Measurements from ENCODE around the gene TNFAIP6.

TNFAIP6 gene

DNA sequence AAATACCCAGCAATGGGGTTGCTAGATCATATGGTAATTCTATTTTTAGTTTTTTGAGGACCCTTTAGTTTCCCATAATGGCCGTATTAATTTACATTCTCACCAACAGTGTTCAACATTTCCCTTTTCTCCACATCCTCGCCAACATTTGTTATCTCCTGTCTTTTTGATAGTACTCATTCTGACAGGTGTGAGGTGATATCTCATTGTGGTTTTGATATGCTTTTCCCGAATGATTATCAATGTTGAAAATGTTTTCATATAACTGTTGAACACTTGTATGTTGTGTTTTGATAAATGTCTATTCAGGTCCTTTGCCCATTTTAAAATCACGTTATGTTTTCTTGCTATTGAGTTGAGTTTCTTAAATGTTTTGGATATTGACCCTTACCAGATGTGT lies 46.5 kb downstream of the TNFAIP6 start (continued):
- TF ChIP-seq, protein P1, sequence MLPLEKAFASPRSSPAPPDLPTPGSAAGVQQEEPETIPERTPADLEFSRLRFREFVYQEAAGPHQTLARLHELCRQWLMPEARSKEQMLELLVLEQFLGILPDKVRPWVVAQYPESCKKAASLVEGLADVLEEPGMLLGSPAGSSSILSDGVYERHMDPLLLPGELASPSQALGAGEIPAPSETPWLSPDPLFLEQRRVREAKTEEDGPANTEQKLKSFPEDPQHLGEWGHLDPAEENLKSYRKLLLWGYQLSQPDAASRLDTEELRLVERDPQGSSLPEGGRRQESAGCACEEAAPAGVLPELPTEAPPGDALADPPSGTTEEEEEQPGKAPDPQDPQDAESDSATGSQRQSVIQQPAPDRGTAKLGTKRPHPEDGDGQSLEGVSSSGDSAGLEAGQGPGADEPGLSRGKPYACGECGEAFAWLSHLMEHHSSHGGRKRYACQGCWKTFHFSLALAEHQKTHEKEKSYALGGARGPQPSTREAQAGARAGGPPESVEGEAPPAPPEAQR (tag by site-specific recombination; IDR thresholded peaks at IDR 0.05) = no peak

DNA sequence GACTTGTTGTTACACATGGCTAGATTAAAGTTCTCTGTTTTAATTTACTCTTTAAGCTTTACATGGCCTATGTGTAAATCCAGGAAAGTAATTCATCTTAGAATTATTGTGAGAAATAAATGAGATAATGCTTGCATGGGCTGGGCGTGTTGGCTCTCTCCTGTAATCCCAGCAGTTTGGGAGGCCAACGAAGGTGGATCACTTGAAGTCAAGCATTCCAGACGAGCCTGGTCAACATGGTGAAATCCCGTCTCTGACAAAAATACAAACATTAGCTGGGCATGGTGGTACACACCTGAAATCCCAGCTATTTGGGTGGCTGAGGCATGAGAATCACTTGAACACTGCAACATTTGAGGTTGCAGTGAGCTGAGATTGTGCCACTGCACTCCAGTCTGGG lies 48.0 kb downstream of the TNFAIP6 start:
- no peak for TF ChIP-seq ZNF10 (tag by site-specific recombination; IDR thresholded peaks at IDR 0.05)
- TF ChIP-seq ZNF549 (tag by site-specific recombination; IDR thresholded peaks at IDR 0.05) = no peak
- TF ChIP-seq KLF9 (tag by site-specific recombination; IDR thresholded peaks at IDR 0.05; ENCODE audit: low read depth) = no peak
- no peak for TF ChIP-seq BCL11B (tag by site-specific recombination; IDR thresholded peaks at IDR 0.05; ENCODE audit: low read depth)
- no peak for TF ChIP-seq KLF16 (tag by site-specific recombination; IDR thresholded peaks at IDR 0.05)
- no peak for TF ChIP-seq ZNF302 (tag by site-specific recombination; IDR thresholded peaks at IDR 0.05; ENCODE audit: low read depth)
- no peak for TF ChIP-seq GLI4 (tag by site-specific recombination; IDR thresholded peaks at IDR 0.05)
- no peak for TF ChIP-seq ZNF623 (tag by site-specific recombination; IDR thresholded peaks at IDR 0.05)
- TF ChIP-seq SP3 (tag by site-specific recombination; IDR thresholded peaks at IDR 0.05) = no peak
- TF ChIP-seq ZNF394 (tag by site-specific recombination; IDR thresholded peaks at IDR 0.05; ENCODE audit: borderline replicate concordance) = no peak
- TF ChIP-seq ZNF202 (tag by site-specific recombination; IDR thresholded peaks at IDR 0.05; ENCODE audit: borderline replicate concordance) = no peak
- TF ChIP-seq ZXDB (tag by site-specific recombination; IDR thresholded peaks at IDR 0.05) = no peak
- TF ChIP-seq ZNF664 (tag by site-specific recombination; IDR thresholded peaks at IDR 0.05) = no peak
- no peak for TF ChIP-seq ZNF561 (tag by site-specific recombination; IDR thresholded peaks at IDR 0.05; ENCODE audit: borderline replicate concordance)
- no peak for TF ChIP-seq SCRT1 (tag by site-specific recombination; IDR thresholded peaks at IDR 0.05; ENCODE audit: borderline replicate concordance)
- no peak for TF ChIP-seq ZNF558 (tag by site-specific recombination; IDR thresholded peaks at IDR 0.05)
- no peak for TF ChIP-seq HOXA7 (CRISPR knock-in tag; IDR thresholded peaks at IDR 0.05; ENCODE audit: borderline replicate concordance)
- TF ChIP-seq ZNF701 (tag by site-specific recombination; IDR thresholded peaks at IDR 0.05) = no peak
- no peak for TF ChIP-seq TCF7L2 (IDR thresholded peaks at IDR 0.05; ENCODE audit: borderline replicate concordance, low read depth, low read length)
- ChIA-PET POLR2A (no interaction called here), CTCF (interaction anchor here (0.6 kb wide), 1 partner anchor 630 kb away, joined by 6 read pairs; no protein-coding TSS in a partner anchor)
- Histone ChIP-seq H3K9me3 (ENCODE audit: control insufficient read depth, insufficient read depth, low read depth, low read length) (no peaks in the 10 kb centered on the region), H3K4me3 (ENCODE audit: low read depth, low read length) (no peak overlapping the region), H3K36me3 (ENCODE audit: control insufficient read depth in 2 of 2, insufficient read depth in 1 of 2, low read length in 2 of 2) (no peaks in the 10 kb centered on the region), H3K27ac (ENCODE audit: extremely low read depth, low read depth, low read length) (no peak overlapping the region), H3K4me1 (ENCODE audit: control insufficient read depth, insufficient read depth, low read length) (no peaks in the 10 kb centered on the region)

DNA sequence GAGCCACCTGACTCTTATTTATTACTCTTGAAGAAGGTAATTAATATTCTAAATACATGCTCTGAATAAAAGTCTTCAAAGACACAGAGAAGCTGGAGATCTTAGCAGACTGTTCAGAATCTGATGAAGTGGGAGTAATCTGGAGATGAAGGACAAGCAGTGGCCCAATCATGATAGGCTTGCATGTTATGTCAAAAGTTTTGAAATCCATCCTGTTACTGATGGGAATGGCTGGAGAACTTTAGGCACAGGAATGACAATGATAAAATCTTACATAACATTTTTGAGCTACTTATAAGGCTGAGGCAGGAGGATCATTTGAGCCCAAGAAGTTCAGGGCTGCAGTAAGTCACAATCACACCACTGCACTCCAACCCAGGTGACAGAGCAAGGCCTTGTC lies 49.9 kb downstream of the TNFAIP6 start:
- Histone ChIP-seq H3K4me3 (ENCODE audit: low read depth, low read length) (no peak overlapping the region), H3K36me3 (ENCODE audit: control insufficient read depth in 2 of 2, insufficient read depth in 1 of 2, low read length in 2 of 2) (peaks cover 3 to 10% of the 10 kb centered on the region in 2 experiments; a peak in 2 of 3 replicates), H3K4me1 (ENCODE audit: control insufficient read depth, insufficient read depth, low read length) (no peaks in the 10 kb centered on the region), H3K9me3 (ENCODE audit: control insufficient read depth, insufficient read depth, low read depth, low read length) (no peaks in the 10 kb centered on the region), H3K27ac (ENCODE audit: extremely low read depth, low read depth, low read length) (no peak overlapping the region)
- TF ChIP-seq ZFP3 (tag by site-specific recombination; IDR thresholded peaks at IDR 0.05; ENCODE audit: low read depth) (no peak), MZF1 (tag by site-specific recombination; IDR thresholded peaks at IDR 0.05; ENCODE audit: borderline replicate concordance) (no peak), ZNF350 (tag by site-specific recombination; IDR thresholded peaks at IDR 0.05) (no peak), ZSCAN23 (tag by site-specific recombination; IDR thresholded peaks at IDR 0.05) (no peak), ZNF776 (tag by site-specific recombination; IDR thresholded peaks at IDR 0.05; ENCODE audit: borderline replicate concordance) (no peak), ZNF324 (tag by site-specific recombination; IDR thresholded peaks at IDR 0.05) (no peak)
- TF ChIP-seq, protein P2, sequence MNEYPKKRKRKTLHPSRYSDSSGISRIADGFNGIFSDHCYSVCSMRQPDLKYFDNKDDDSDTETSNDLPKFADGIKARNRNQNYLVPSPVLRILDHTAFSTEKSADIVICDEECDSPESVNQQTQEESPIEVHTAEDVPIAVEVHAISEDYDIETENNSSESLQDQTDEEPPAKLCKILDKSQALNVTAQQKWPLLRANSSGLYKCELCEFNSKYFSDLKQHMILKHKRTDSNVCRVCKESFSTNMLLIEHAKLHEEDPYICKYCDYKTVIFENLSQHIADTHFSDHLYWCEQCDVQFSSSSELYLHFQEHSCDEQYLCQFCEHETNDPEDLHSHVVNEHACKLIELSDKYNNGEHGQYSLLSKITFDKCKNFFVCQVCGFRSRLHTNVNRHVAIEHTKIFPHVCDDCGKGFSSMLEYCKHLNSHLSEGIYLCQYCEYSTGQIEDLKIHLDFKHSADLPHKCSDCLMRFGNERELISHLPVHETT (tag by site-specific recombination; IDR thresholded peaks at IDR 0.05) = no peak
- TF ChIP-seq, protein P3, sequence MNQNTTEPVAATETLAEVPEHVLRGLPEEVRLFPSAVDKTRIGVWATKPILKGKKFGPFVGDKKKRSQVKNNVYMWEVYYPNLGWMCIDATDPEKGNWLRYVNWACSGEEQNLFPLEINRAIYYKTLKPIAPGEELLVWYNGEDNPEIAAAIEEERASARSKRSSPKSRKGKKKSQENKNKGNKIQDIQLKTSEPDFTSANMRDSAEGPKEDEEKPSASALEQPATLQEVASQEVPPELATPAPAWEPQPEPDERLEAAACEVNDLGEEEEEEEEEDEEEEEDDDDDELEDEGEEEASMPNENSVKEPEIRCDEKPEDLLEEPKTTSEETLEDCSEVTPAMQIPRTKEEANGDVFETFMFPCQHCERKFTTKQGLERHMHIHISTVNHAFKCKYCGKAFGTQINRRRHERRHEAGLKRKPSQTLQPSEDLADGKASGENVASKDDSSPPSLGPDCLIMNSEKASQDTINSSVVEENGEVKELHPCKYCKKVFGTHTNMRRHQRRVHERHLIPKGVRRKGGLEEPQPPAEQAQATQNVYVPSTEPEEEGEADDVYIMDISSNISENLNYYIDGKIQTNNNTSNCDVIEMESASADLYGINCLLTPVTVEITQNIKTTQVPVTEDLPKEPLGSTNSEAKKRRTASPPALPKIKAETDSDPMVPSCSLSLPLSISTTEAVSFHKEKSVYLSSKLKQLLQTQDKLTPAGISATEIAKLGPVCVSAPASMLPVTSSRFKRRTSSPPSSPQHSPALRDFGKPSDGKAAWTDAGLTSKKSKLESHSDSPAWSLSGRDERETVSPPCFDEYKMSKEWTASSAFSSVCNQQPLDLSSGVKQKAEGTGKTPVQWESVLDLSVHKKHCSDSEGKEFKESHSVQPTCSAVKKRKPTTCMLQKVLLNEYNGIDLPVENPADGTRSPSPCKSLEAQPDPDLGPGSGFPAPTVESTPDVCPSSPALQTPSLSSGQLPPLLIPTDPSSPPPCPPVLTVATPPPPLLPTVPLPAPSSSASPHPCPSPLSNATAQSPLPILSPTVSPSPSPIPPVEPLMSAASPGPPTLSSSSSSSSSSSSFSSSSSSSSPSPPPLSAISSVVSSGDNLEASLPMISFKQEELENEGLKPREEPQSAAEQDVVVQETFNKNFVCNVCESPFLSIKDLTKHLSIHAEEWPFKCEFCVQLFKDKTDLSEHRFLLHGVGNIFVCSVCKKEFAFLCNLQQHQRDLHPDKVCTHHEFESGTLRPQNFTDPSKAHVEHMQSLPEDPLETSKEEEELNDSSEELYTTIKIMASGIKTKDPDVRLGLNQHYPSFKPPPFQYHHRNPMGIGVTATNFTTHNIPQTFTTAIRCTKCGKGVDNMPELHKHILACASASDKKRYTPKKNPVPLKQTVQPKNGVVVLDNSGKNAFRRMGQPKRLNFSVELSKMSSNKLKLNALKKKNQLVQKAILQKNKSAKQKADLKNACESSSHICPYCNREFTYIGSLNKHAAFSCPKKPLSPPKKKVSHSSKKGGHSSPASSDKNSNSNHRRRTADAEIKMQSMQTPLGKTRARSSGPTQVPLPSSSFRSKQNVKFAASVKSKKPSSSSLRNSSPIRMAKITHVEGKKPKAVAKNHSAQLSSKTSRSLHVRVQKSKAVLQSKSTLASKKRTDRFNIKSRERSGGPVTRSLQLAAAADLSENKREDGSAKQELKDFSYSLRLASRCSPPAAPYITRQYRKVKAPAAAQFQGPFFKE (tag by site-specific recombination; IDR thresholded peaks at IDR 0.05; ENCODE audit: borderline replicate concordance) = no peak
- CTCF ChIA-PET = no interaction called here
- POLR2A ChIA-PET = no interaction called here
